Measurements from ENCODE around the gene SLC25A20. TPM values are rescaled to one million over a fixed set of nuclear protein-coding genes. Genes with fewer than 3 reads are reported as not detected.
A peak's percentile ranks its signal among the peaks of the same experiment; 100 is the strongest.
"Not testable (repeated sequence)": the region's sequence is repeated elsewhere in the genome, so short reads cannot be mapped to it uniquely, and the experiment has no call there.

The SLC25A20 gene
- total RNA-seq, 1 donor from 2014 or later = 10.9 TPM

DNA sequence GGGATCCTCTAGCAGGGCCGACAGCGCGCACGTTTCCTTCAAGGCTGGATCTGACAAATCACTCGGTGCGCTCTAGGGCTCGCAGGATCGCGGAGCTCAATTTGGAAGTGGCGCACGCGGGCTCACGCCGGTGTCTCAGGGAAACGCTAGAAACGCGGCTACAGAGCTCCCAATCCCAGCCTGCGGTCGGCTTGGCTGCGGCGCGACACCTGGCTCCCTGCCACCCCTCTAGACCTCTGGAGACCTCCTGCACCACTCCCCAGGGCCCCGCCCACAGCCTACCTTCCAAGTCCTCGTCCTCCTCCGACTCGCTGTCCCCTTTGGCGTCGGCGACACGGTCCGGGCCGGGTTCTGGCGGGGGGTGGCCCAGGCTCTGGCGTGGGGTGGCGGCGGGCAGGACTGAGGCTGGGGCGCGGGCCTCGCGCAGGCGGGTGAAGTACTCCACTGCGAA, 51.6 kb downstream of the SLC25A20 start:
- peak; percentile 81 for DNase-seq (ENCODE audit: low spot score)

DNA sequence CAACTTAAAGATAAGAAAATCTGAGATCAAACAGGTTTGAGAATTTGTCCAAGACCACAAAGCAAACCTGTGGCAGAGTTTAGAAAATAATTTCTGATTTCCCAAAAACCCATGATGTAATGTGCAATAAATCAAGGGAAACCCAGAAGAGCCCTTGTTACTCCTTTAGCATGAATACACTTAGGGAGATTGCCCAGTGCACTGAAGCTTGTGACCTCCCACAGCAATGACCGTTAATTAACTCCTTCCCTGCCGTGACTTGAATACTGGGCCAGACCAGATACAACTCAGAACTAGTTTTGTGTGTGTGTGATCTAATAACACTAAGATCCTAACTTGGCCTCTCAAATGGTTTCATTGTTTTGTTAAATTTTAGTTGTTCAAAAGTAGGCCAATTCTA, 53.5 kb downstream of the SLC25A20 start:
- DNase-seq (ENCODE audit: low spot score) = no peak

DNA sequence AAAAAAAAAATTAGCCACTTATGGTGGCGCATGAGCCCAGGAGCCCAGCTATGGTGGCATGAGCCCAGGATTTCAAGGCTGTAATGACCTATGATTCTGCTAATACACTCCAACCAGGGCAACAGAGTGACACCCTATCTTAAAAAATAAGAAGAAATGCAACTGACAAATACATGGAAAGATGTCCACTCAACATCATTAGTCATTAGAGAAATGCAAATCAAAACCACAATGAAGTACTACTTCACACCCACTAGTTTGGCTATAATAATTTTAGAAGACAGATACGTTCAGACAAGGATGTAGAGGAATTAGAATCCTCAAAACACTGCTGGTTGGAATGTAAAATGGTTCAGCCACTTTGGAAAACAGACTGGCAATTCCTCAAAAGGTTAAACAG, 61.5 kb downstream of the SLC25A20 start:
- no peak for DNase-seq (ENCODE audit: low spot score)

GRCh38 chr3:48835650-48836366, 62.9 kb downstream of the SLC25A20 start:
- peak; percentile 15 for DNase-seq (ENCODE audit: low spot score)

DNA sequence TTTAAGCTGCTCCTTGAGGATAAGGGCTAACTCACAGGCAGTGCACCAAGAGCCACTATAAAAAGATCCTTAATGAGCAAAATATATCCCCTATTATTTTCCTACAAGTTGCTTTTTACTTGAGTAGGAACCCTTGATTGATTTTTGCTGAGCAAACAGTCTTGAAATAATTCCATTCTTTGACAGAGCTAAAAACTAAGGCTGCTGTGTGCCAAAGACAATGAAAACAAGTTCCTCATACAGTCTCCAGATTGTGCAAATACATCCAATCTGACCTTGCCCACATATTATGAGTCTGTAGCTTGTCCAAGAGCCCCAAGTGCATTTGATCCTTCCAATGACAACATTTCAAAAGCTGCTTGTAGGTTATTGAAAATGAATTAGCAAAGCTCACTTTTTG, 66.0 kb downstream of the SLC25A20 start:
- DNase-seq (ENCODE audit: low spot score) = no peak

DNA sequence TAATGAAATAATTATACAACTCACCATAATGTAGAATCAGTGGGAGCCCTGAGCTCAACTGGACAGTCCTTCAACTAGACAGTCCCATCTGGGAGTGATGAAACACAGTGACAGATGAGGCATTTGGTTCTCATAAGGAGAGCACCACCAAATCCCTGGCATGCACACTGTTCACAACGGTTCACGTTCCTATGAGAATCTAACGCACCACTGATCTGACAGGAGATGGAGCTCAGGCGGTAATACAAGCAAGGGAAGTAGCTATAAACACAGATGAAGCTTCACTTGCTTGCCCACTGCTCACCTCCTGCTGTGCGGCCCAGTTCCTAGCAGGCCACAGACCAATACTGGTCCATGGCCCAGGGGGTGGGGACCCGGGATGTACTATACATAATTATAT, 68.0 kb downstream of the SLC25A20 start:
- no peak for DNase-seq (ENCODE audit: low spot score)

- DNase-seq (ENCODE audit: low spot score) = not testable (repeated sequence)
Measured at GRCh38 chr3:48829525-48829924, 69.2 kb downstream of the SLC25A20 start.

DNA sequence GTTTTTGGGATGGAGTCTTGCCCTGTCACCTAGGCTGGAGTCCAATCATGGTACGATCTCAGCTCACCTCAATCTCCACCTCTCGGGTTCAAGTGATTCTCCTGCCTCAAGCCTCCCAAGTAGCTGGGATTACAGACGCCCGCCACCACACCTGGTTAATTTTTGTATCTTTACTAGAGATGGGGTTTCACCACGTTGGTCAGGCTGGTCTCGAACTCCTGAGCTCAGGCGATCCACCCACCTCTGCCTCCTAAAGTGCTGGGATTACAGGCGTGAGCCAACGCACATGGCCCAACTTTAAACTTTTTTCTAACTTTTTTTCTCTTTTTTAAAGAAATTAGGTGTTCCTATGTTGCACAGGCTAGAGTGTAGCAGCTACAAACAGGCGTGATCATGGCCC, 70.8 kb downstream of the SLC25A20 start:
- DNase-seq (ENCODE audit: low spot score) = not testable (repeated sequence)

- no peak for DNase-seq (ENCODE audit: low spot score)
Measured at GRCh38 chr3:48826451-48826850, 72.2 kb downstream of the SLC25A20 start.

DNA sequence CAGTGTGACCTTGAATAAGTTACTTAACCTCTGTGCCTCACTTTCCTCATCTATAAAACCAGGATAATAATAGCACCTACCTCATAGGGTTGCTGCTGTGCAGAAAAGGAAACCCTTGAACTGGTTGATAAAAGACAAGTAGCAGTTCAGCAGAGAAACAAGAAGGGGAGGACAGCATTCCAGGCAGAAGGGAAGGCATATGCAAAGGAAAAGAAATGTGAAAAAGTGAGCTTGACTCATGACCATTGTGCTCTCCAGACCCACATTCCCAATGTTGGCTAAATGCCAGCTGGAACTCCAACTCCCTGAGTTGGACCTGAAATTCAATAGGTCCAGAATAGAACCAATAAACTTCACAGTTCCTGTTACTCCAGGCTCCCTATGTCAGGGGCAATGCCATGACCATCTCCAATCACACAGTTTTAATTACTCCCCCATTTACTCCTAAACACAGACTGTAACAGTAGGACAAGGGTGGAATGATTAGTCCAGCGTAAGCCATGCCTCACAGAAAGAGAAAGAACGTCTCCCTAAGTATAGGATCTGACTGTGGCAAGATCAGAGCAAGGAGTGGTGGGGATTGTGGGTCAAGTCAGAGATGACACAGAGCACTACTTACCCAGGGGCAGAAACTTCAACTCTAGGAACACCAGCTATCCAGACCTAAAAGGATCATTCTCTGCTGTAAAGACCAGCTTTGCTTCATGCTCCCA, 77.9 kb downstream of the SLC25A20 start:
- no peak for DNase-seq (ENCODE audit: low spot score)

- no peak for DNase-seq (ENCODE audit: low spot score)
Measured at GRCh38 chr3:48819234-48820221, 79.2 kb downstream of the SLC25A20 start.

GRCh38 chr3:48811524-48811923, 87.2 kb downstream of the SLC25A20 start:
- no peak for DNase-seq (ENCODE audit: low spot score)

Other genes starting within 250 kb of the SLC25A20 start
- 1.5 TPM for gene CELSR3, start 236.0 kb downstream of the SLC25A20 start, total RNA-seq
- 21.6 TPM for gene NCKIPSD, start 213.0 kb downstream of the SLC25A20 start, total RNA-seq
- 97.0 TPM for gene IP6K2, start 181.7 kb downstream of the SLC25A20 start, total RNA-seq
- 43.6 TPM for gene PRKAR2A, start 51.0 kb downstream of the SLC25A20 start, total RNA-seq
- gene ARIH2, start 20.0 kb upstream of the SLC25A20 start, total RNA-seq = 123 TPM
- gene P4HTM, start 91.4 kb upstream of the SLC25A20 start, total RNA-seq = 47.2 TPM
- gene WDR6, start 108.5 kb upstream of the SLC25A20 start, total RNA-seq = 210 TPM
- gene DALRD3, start 119.7 kb upstream of the SLC25A20 start, total RNA-seq = 37.0 TPM
- gene NDUFAF3, start 123.2 kb upstream of the SLC25A20 start, total RNA-seq = 122 TPM
- 268 TPM for gene IMPDH2, start 130.5 kb upstream of the SLC25A20 start, total RNA-seq
- 131 TPM for gene QRICH1, start 195.2 kb upstream of the SLC25A20 start, total RNA-seq
- 355 TPM for gene QARS1, start 205.9 kb upstream of the SLC25A20 start, total RNA-seq
- 69.3 TPM for gene USP19, start 221.9 kb upstream of the SLC25A20 start, total RNA-seq
- 311 TPM for gene LAMB2, start 234.2 kb upstream of the SLC25A20 start, total RNA-seq

Data from ureter (tissue), 1 donor.